K562 (cell line): Measurements from ENCODE around the gene GRPEL2. TPM values are rescaled to one million over a fixed set of nuclear protein-coding genes. Genes with fewer than 3 reads are reported as not detected.
A peak's percentile ranks its signal among the peaks of the same experiment; 100 is the strongest.

Source experiments
- ESRRB ChIP-seq: fragments of 250-450 bp; sonication (Bioruptor Pico); IDR thresholded peaks from 2 replicates; pipeline ENCODE4 v1.5.0; 2020; ENCODE audit warnings: mild to moderate bottlenecking, moderate library complexity, borderline replicate concordance
- NFIC ChIP-seq: fragments of 450-650 bp; IDR thresholded peaks from 2 replicates; pipeline ENCODE4 v1.6.1; 2017; ENCODE audit warnings: mild to moderate bottlenecking, inconsistent platforms
- NUFIP1 ChIP-seq: fragments of 450-650 bp; IDR thresholded peaks from 2 replicates; pipeline ENCODE4 v1.6.1; 2018; ENCODE audit not compliant: partially characterized antibody
- PYGO2 ChIP-seq: fragments of 450-650 bp; IDR thresholded peaks from 2 replicates; pipeline ENCODE4 v1.6.1; 2016; ENCODE audit warnings: mild to moderate bottlenecking, missing genetic modification characterization, moderate library complexity, missing compliant biosample characterization
- SP2 ChIP-seq: IDR thresholded peaks from 2 replicates; pipeline ENCODE4 v1.6.1; 2011; ENCODE audit warnings: mild to moderate bottlenecking, low read depth, low read length, moderate library complexity; ENCODE audit not compliant: poor library complexity, severe bottlenecking; ENCODE audit errors: extremely low read depth
- ZNF668 ChIP-seq: fragments of 250-450 bp; sonication (Bioruptor Pico); IDR thresholded peaks from 2 replicates; pipeline ENCODE4 v1.8.0; 2022; ENCODE audit warnings: mild to moderate bottlenecking, inconsistent platforms
- polyA plus RNA-seq, 8 experiments: library from polyadenylated mRNA; depleted of rRNA in 4 of 8; stranded (reverse) in 5 of 8; unstranded in 3 of 8; fragments of >200 nt; fragmentation: Nextera tagmentation in 2 of 8; fragmentation: Illumina TruSeq in 1 of 8; extraction: Ambion mirVana in 2 of 8; extraction: Trizol in 1 of 8; gene quantifications; 2 replicates each; pipeline versions ENCODE4 v1.2.1 to v1.2.3, GENCODE V29; 2011 to 2014; ENCODE audit warnings: inconsistent platforms in 1 of 8, missing spikeins in 1 of 8
- total RNA-seq, 7 experiments: library from RNA; depleted of rRNA in 6 of 7; stranded (reverse); fragments of >200 nt in 6 of 7; fragmentation: Illumina TruSeq in 2 of 7; extraction: Trizol in 2 of 7; gene quantifications; 2 replicates each; pipeline versions ENCODE4 v1.2.1 to v1.2.3, GENCODE V29; 2011 to 2021; ENCODE audit warnings: low replicate concordance in 1 of 7
- TF ChIP-seq, protein P1 (sequence below), 2 experiments: fragments of 450-650 bp; IDR thresholded peaks; 2 replicates each; pipeline ENCODE4 v1.6.1; 2016; ENCODE audit warnings: mild to moderate bottlenecking in 2 of 2, borderline replicate concordance in 1 of 2, low read depth in 1 of 2, moderate library complexity in 1 of 2
- TF ChIP-seq, protein P2 (sequence below): IDR thresholded peaks from 2 replicates; pipeline ENCODE4 v1.6.1; 2012; ENCODE audit warnings: low read depth, low read length, improper control_type of control experiment, borderline replicate concordance
- TF ChIP-seq, protein P3 (sequence below): fragments of 250-450 bp; sonication (Bioruptor Pico); IDR thresholded peaks from 2 replicates; pipeline ENCODE4 v1.5.0; 2020; ENCODE audit warnings: mild to moderate bottlenecking, borderline replicate concordance
- TF ChIP-seq, protein P4 (sequence below): fragments of 450-650 bp; IDR thresholded peaks from 2 replicates; pipeline ENCODE4 v1.6.1; 2018; ENCODE audit not compliant: partially characterized antibody

The GRPEL2 gene
- total and polyA plus RNA-seq, 9 of the 15 experiments (the other 6 are each of a cell fraction or from before 2014, with no cell fraction given) = 11.2 to 40.5 (median 25.8) TPM

DNA sequence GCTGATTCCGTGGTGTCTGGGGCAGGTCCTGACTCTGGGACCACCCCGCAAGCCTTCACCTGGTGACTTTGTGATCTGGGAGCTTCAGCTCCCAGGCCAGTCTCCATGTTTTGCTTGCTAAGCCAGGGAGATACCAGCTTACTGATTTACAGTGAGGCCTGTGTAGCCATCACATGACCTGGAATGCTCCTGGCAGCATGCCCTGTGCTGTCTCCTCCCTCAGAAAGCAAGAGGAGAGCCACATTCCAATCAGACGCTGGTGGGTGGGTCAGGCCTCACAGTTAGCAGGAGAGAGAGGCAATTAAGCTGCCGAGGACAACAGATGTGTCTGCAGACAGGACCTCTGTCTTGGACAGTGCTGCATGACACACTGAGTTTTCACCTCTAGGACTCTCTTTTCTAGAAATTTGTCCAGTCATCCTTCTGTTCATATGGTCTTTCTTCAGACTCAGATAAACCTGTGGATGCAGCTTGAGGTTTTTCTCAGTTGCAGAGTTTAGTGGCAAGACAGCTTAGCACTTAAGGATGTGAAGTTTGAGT lies 24.4 kb upstream of the GRPEL2 start (continued):
- TF ChIP-seq, protein P1, sequence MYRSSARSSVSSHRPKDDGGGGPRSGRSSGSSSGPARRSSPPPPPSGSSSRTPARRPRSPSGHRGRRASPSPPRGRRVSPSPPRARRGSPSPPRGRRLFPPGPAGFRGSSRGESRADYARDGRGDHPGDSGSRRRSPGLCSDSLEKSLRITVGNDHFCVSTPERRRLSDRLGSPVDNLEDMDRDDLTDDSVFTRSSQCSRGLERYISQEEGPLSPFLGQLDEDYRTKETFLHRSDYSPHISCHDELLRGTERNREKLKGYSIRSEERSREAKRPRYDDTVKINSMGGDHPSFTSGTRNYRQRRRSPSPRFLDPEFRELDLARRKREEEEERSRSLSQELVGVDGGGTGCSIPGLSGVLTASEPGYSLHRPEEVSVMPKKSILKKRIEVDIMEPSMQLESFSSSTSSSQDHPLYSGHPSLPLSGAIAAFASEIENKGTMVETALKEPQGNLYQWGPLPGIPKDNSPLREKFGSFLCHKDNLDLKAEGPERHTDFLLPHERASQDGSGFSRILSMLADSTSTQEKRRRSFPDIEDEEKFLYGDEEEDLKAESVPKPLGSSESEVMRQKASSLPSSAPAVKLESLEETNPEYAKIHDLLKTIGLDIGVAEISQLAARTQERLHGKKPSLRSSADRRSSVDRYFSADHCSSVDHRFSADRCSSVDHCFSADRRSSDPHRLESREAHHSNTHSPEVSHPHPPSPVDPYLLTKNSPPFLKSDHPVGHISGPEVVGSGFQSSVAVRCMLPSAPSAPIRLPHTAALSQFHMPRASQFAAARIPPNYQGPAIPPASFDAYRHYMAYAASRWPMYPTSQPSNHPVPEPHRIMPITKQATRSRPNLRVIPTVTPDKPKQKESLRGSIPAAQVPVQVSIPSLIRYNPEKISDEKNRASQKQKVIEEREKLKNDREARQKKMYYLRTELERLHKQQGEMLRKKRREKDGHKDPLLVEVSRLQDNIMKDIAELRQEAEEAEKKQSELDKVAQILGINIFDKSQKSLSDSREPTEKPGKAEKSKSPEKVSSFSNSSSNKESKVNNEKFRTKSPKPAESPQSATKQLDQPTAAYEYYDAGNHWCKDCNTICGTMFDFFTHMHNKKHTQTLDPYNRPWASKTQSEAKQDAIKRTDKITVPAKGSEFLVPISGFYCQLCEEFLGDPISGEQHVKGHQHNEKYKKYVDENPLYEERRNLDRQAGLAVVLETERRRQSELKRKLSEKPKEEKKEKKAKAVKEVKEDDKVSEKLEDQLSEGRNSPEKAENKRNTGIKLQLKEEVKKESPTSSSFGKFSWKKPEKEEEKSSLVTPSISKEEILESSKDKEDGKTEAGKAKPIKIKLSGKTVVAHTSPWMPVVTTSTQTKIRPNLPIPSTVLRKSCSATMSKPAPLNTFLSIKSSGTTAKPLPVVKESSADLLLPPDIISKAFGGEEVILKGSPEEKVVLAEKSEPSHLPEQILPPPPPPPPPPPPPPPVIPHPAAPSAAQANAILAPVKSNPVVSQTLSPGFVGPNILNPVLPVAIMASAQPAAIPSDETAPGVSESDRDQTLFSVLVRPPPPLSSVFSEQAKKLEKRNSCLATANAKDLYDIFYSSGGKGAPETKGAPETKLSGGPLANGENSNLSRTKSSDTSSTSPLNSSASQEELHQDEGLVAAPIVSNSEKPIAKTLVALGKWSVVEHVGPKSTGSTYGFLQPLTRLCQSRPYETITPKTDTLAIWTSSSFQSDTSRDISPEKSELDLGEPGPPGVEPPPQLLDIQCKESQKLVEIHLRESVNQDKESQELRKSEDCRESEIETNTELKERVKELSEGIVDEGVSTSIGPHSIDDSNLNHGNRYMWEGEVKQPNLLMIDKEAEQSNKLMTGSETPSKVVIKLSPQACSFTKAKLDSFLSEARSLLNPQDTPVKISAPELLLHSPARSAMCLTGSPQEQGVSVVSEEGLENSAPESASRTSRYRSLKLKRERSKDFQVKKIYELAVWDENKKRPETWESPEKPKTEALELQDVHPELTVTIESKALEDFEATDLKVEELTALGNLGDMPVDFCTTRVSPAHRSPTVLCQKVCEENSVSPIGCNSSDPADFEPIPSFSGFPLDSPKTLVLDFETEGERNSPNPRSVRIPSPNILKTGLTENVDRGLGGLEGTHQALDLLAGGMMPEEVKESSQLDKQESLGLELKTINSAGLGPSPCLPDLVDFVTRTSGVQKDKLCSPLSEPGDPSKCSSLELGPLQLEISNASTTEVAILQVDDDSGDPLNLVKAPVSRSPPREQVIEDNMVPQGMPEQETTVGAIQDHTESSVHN (IDR thresholded peaks at IDR 0.05; ENCODE audit: borderline replicate concordance in 1 of 2, low read depth in 1 of 2) = no peak
- TF ChIP-seq ZNF668 (no peak), SP2 (no peak), NFIC (peak; percentile 97), ESRRB (no peak), PYGO2 (no peak; the same call in 1 of the 2 replicates), NUFIP1 (no peak)
- TF ChIP-seq, protein P2, sequence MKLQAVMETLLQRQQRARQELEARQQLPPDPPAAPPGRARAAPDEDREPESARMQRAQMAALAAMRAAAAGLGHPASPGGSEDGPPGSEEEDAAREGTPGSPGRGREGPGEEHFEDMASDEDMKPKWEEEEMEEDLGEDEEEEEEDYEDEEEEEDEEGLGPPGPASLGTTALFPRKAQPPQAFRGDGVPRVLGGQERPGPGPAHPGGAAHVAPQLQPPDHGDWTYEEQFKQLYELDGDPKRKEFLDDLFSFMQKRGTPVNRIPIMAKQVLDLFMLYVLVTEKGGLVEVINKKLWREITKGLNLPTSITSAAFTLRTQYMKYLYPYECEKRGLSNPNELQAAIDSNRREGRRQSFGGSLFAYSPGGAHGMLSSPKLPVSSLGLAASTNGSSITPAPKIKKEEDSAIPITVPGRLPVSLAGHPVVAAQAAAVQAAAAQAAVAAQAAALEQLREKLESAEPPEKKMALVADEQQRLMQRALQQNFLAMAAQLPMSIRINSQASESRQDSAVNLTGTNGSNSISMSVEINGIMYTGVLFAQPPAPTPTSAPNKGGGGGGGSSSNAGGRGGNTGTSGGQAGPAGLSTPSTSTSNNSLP = no peak
- TF ChIP-seq, protein P3, sequence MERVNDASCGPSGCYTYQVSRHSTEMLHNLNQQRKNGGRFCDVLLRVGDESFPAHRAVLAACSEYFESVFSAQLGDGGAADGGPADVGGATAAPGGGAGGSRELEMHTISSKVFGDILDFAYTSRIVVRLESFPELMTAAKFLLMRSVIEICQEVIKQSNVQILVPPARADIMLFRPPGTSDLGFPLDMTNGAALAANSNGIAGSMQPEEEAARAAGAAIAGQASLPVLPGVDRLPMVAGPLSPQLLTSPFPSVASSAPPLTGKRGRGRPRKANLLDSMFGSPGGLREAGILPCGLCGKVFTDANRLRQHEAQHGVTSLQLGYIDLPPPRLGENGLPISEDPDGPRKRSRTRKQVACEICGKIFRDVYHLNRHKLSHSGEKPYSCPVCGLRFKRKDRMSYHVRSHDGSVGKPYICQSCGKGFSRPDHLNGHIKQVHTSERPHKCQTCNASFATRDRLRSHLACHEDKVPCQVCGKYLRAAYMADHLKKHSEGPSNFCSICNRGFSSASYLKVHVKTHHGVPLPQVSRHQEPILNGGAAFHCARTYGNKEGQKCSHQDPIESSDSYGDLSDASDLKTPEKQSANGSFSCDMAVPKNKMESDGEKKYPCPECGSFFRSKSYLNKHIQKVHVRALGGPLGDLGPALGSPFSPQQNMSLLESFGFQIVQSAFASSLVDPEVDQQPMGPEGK (CRISPR knock-in tag) = no peak
- TF ChIP-seq, protein P4, sequence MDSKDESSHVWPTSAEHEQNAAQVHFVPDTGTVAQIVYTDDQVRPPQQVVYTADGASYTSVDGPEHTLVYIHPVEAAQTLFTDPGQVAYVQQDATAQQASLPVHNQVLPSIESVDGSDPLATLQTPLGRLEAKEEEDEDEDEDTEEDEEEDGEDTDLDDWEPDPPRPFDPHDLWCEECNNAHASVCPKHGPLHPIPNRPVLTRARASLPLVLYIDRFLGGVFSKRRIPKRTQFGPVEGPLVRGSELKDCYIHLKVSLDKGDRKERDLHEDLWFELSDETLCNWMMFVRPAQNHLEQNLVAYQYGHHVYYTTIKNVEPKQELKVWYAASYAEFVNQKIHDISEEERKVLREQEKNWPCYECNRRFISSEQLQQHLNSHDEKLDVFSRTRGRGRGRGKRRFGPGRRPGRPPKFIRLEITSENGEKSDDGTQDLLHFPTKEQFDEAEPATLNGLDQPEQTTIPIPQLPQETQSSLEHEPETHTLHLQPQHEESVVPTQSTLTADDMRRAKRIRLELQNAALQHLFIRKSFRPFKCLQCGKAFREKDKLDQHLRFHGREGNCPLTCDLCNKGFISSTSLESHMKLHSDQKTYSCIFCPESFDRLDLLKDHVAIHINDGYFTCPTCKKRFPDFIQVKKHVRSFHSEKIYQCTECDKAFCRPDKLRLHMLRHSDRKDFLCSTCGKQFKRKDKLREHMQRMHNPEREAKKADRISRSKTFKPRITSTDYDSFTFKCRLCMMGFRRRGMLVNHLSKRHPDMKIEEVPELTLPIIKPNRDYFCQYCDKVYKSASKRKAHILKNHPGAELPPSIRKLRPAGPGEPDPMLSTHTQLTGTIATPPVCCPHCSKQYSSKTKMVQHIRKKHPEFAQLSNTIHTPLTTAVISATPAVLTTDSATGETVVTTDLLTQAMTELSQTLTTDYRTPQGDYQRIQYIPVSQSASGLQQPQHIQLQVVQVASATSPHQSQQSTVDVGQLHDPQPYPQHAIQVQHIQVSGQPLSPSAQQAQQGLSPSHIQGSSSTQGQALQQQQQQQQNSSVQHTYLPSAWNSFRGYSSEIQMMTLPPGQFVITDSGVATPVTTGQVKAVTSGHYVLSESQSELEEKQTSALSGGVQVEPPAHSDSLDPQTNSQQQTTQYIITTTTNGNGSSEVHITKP = peak; percentile 62
